Keratinocyte (primary cell): Measurements from ENCODE around the gene APBB1. TPM values are rescaled to one million over a fixed set of nuclear protein-coding genes. Genes with fewer than 3 reads are reported as not detected.

ENCODE experiments used
- DNase-seq: peaks from one replicate; pipeline ENCODE4 v3.0.0-alpha.2; 2011; ENCODE audit warnings: low read depth, missing footprints, low spot score
- FAIRE-seq: peaks from 2 replicates; lab custom pipeline; 2011; peaks lifted over from hg19 to GRCh38; lab: Jason Lieb, UNC
- H2AFZ ChIP-seq: 2 replicates; pipeline ENCODE4 v1.6.0; 2012; ENCODE audit warnings: low read length, control low read depth, inconsistent platforms; ENCODE audit not compliant: control insufficient read depth
- H3K27ac ChIP-seq: 2 replicates; pipeline ENCODE4 v1.5.1; 2011; ENCODE audit warnings: low read length; ENCODE audit not compliant: control insufficient read depth, insufficient read depth
- H3K27me3 ChIP-seq: 3 replicates; pipeline ENCODE4 v1.6.0; 2011; ENCODE audit warnings: low read length; ENCODE audit not compliant: control insufficient read depth, insufficient read depth; ENCODE audit errors: extremely low read depth
- H3K36me3 ChIP-seq, 2 experiments: 2 replicates in 1 of 2; 3 replicates in 1 of 2; pipeline ENCODE4 v1.5.1; 2011; ENCODE audit warnings: low read length in 2 of 2, mild to moderate bottlenecking in 1 of 2; ENCODE audit not compliant: control insufficient read depth in 2 of 2, insufficient read depth in 2 of 2; ENCODE audit errors: extremely low read depth in 1 of 2
- H3K4me1 ChIP-seq: 3 replicates; pipeline ENCODE4 v1.5.1; 2011; ENCODE audit warnings: low read length; ENCODE audit not compliant: control insufficient read depth, insufficient read depth; ENCODE audit errors: extremely low read depth
- H3K4me2 ChIP-seq: 3 replicates; pipeline ENCODE4 v1.6.0; 2011; ENCODE audit warnings: low read depth, low read length; ENCODE audit not compliant: control insufficient read depth, insufficient read depth; ENCODE audit errors: extremely low read depth
- H3K4me3 ChIP-seq, 3 experiments: fragments of 200-600 bp in 1 of 3; sonication (generic) in 1 of 3; 2 replicates in 2 of 3; 3 replicates in 1 of 3; pipeline ENCODE4 v1.5.1; 2011 to 2016; ENCODE audit warnings: low read length in 3 of 3, mild to moderate bottlenecking in 3 of 3, control low read depth in 2 of 3, inconsistent platforms in 1 of 3, low read depth in 1 of 3, mixed read lengths in 1 of 3, mixed run types in 1 of 3, moderate library complexity in 1 of 3; ENCODE audit not compliant: control insufficient read depth in 2 of 3, insufficient read depth in 2 of 3; ENCODE audit errors: extremely low read depth in 1 of 3
- H3K79me2 ChIP-seq: 2 replicates; pipeline ENCODE4 v1.6.0; 2012; ENCODE audit warnings: low read length; ENCODE audit not compliant: control insufficient read depth, insufficient read depth
- H3K9ac ChIP-seq: 3 replicates; pipeline ENCODE4 v1.6.0; 2011; ENCODE audit warnings: low read length; ENCODE audit not compliant: control insufficient read depth, insufficient read depth; ENCODE audit errors: extremely low read depth
- H3K9me1 ChIP-seq: 3 replicates; pipeline ENCODE4 v1.6.0; 2011; ENCODE audit warnings: low read length; ENCODE audit not compliant: control insufficient read depth, insufficient read depth; ENCODE audit errors: extremely low read depth
- H3K9me3 ChIP-seq: 2 replicates; pipeline ENCODE4 v1.5.1; 2012; ENCODE audit warnings: low read depth, low read length; ENCODE audit not compliant: control insufficient read depth
- H4K20me1 ChIP-seq: 3 replicates; pipeline ENCODE4 v1.6.0; 2011; ENCODE audit warnings: low read length; ENCODE audit not compliant: control insufficient read depth, insufficient read depth; ENCODE audit errors: extremely low read depth
- CTCF ChIP-seq, 3 experiments: IDR thresholded peaks in 1 of 3; conservative IDR thresholded peaks in 1 of 3; optimal IDR thresholded peaks in 1 of 3; 2 replicates in 2 of 3; 3 replicates in 1 of 3; pipeline versions ENCODE3 to v1.5.1; 2011; ENCODE audit warnings: low read length in 3 of 3, mild to moderate bottlenecking in 3 of 3, moderate library complexity in 2 of 3, control low read depth in 1 of 3, inconsistent platforms in 1 of 3; ENCODE audit not compliant: insufficient read depth in 2 of 3; ENCODE audit errors: extremely low read depth in 1 of 3
- EZH2 ChIP-seq: IDR thresholded peaks from one replicate; pipeline ENCODE4 v1.6.1; 2012; ENCODE audit warnings: inconsistent platforms, mild to moderate bottlenecking, low read length, moderate library complexity
- dilution Hi-C: fragments of 300-500 bp; cut with MboI; formaldehyde crosslinking; loops from one replicate; pipeline ENCODE4 v1.7.0; 2020; ENCODE audit warnings: low sequenced_read_pairs; ENCODE audit not compliant: extremely low pct_ligation_motif_present
- polyA plus RNA-seq, 5 experiments: library from polyadenylated mRNA; depleted of rRNA in 3 of 5; stranded (reverse) in 3 of 5; stranded (forward) in 1 of 5; unstranded in 1 of 5; fragments of >200 nt; gene quantifications; 1 replicate in 1 of 5; 2 replicates in 3 of 5; 3 replicates in 1 of 5; pipeline versions ENCODE4 v1.2.1 to v1.2.3, GENCODE V29; 2011 to 2012; ENCODE audit warnings: missing spikeins in 2 of 5, low read depth in 1 of 5, low replicate concordance in 1 of 5

APBB1 gene
- polyA plus RNA-seq, 1 donor (not counting 4 experiments of a cell fraction or from before 2014, with no cell fraction given) = 3.7 TPM

GRCh38 chr11:6389905-6390717 is 28.8 kb downstream of the APBB1 start, which contains the start of gene SMPD1:
TSS of gene SMPD1 (plus strand) at chr11:6390474. CDS start at chr11:6390599, 125 bp downstream.
- Histone ChIP-seq H4K20me1 (no peaks in the 10 kb centered on the region), H3K4me1 (peaks cover 13% of the 10 kb centered on the region), H3K79me2 (no peaks in the 10 kb centered on the region), H3K9me3 (no peaks in the 10 kb centered on the region), H2AFZ (peak within 1 kb of the TSS; percentile 98), H3K27me3 (no peaks in the 10 kb centered on the region), H3K36me3 (no peaks in the 10 kb centered on the region), H3K9ac (peak within 1 kb of the TSS; percentile 85), H3K9me1 (no peaks in the 10 kb centered on the region), H3K4me3 (peak within 1 kb of the TSS; percentile 60 to 81 (median 68)), H3K4me2 (peak within 1 kb of the TSS; percentile 80), H3K27ac (peak within 1 kb of the TSS; percentile 90)
- dilution Hi-C loops = no loop called here
- TF ChIP-seq EZH2 (no peak), CTCF (optimal IDR thresholded peaks at IDR 0.05 in 1 of 3, IDR thresholded peaks at IDR 0.05 in 1 of 3, conservative IDR thresholded peaks at IDR 0.05 in 1 of 3; ENCODE audit: extremely low read depth in 1 of 3, insufficient read depth in 2 of 3, low read length in 3 of 3) (no peak)
- DNase-seq = peak; percentile 68
- FAIRE-seq = peak; percentile 93

- Histone ChIP-seq H3K36me3 (no peaks in the 10 kb centered on the region), H3K9me3 (no peaks in the 10 kb centered on the region), H3K27me3 (no peaks in the 10 kb centered on the region), H3K4me2 (no peak overlapping the region), H3K27ac (no peak overlapping the region), H3K9ac (no peak overlapping the region), H4K20me1 (no peaks in the 10 kb centered on the region), H3K79me2 (no peaks in the 10 kb centered on the region), H2AFZ (no peak overlapping the region), H3K4me3 (no peak overlapping the region), H3K4me1 (peaks cover 13% of the 10 kb centered on the region), H3K9me1 (no peaks in the 10 kb centered on the region)
- TF ChIP-seq CTCF (optimal IDR thresholded peaks at IDR 0.05 in 1 of 3, IDR thresholded peaks at IDR 0.05 in 1 of 3, conservative IDR thresholded peaks at IDR 0.05 in 1 of 3; ENCODE audit: extremely low read depth in 1 of 3, insufficient read depth in 2 of 3, low read length in 3 of 3) = no peak
- TF ChIP-seq EZH2 = no peak
- dilution Hi-C loops = no loop called here
- DNase-seq (no peak), FAIRE-seq (no peak)
These were observed 30.1 kb downstream of the APBB1 start for GRCh38 chr11:6388748-6389147.
